ENCODE results near the gene DMD. TPM values are rescaled to one million over a fixed set of nuclear protein-coding genes. Genes with fewer than 3 reads are reported as not detected.

DMD gene
- total RNA-seq, 6 experiments from 2014 or later, result 18.7 to 43.4 (median 32.9) TPM

DNA sequence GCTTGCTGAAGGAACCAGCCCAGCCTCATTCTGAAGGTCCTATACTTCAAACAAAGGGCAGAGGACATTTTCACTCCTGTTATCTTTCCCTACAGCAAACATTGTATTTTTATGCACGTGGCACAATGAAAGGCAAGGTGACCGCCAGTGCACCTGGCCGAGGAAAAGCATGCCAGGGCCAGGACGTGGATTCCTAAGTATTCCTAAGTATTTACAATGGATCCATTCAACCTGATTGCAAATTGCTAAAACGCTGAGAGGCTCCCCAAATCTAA lies 2011.6 kb downstream of the DMD start:
- H3K27ac ChIP-seq, result no peak overlapping the region
- ATAC-seq (peak in 2 of 4 donors; percentile 30 to 35), DNase-seq (no peak)
- intact Hi-C loops (cut with DNase I), result no loop called here
- no peaks in the 10 kb centered on the region for H3K9me3 ChIP-seq
- no peak overlapping the region for H3K4me3 ChIP-seq
- 51% methylated on average over 5 of the region's 5 CpGs for WGBS (ENCODE audit: insufficient coverage, low coverage, low lambda C conversion rate, missing lambda C conversion rate)
- H3K4me1 ChIP-seq, result no peaks in the 10 kb centered on the region
- peaks cover 0 to 16% (median 4%) of the 10 kb centered on the region in 4 donors for H3K36me3 ChIP-seq
- TF ChIP-seq, protein P1, sequence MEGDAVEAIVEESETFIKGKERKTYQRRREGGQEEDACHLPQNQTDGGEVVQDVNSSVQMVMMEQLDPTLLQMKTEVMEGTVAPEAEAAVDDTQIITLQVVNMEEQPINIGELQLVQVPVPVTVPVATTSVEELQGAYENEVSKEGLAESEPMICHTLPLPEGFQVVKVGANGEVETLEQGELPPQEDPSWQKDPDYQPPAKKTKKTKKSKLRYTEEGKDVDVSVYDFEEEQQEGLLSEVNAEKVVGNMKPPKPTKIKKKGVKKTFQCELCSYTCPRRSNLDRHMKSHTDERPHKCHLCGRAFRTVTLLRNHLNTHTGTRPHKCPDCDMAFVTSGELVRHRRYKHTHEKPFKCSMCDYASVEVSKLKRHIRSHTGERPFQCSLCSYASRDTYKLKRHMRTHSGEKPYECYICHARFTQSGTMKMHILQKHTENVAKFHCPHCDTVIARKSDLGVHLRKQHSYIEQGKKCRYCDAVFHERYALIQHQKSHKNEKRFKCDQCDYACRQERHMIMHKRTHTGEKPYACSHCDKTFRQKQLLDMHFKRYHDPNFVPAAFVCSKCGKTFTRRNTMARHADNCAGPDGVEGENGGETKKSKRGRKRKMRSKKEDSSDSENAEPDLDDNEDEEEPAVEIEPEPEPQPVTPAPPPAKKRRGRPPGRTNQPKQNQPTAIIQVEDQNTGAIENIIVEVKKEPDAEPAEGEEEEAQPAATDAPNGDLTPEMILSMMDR (IDR thresholded peaks at IDR 0.05), result no peak
- TF ChIP-seq POLR2A (IDR thresholded peaks at IDR 0.05), result no peak
- H3K27me3 ChIP-seq, result no peaks in the 10 kb centered on the region

DNA sequence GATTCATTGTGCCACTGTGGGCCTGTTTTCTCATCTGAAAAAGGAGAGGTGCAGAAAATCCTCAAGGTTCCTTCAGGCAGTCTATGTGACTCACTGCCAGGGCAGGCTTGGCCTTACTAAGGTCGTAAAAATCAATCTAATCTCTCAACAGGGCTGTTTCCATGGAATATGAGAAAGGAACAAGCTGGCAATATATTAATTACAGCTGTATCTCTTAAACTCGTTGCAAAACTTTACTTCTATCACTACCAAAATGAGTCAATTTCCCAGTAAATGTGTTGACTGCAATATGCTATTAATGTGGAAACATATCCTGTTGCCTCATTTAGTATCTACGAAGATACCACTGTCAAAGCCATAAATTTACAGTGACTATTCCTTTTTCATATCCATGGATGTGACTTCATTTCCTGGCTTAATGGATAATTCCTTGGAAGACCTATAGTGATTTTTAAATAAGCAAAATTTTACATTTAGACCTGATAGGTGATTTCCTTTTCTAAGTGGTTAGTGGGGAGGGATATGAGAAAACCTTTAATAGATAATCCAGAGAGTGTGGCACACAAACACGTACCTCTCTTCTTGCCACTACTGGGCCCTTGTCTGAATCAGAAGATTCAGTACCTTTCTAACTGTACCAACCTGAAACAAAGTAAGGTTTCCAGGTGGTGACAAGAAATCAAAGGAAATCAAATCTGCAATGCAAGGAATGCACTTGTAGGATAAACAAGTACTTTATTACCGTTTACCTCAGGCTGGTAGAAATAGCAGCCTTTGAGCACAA lies 2012.1 kb downstream of the DMD start:
- H3K4me3 ChIP-seq, result no peak overlapping the region
- TF ChIP-seq, protein P1 (IDR thresholded peaks at IDR 0.05), result no peak
- no peak for TF ChIP-seq POLR2A (IDR thresholded peaks at IDR 0.05)
- H3K36me3 ChIP-seq, result peaks cover 0 to 14% (median 3%) of the 10 kb centered on the region in 4 donors
- ATAC-seq, result no peak
- 34% methylated on average over 5 of the region's 5 CpGs for WGBS (ENCODE audit: insufficient coverage, low coverage, low lambda C conversion rate, missing lambda C conversion rate)
- DNase-seq, result no peak
- H3K4me1 ChIP-seq, result no peaks in the 10 kb centered on the region
- no peak overlapping the region for H3K27ac ChIP-seq
- no peaks in the 10 kb centered on the region for H3K27me3 ChIP-seq
- no peaks in the 10 kb centered on the region for H3K9me3 ChIP-seq
- intact Hi-C loops (cut with DNase I), result no loop called here

DNA sequence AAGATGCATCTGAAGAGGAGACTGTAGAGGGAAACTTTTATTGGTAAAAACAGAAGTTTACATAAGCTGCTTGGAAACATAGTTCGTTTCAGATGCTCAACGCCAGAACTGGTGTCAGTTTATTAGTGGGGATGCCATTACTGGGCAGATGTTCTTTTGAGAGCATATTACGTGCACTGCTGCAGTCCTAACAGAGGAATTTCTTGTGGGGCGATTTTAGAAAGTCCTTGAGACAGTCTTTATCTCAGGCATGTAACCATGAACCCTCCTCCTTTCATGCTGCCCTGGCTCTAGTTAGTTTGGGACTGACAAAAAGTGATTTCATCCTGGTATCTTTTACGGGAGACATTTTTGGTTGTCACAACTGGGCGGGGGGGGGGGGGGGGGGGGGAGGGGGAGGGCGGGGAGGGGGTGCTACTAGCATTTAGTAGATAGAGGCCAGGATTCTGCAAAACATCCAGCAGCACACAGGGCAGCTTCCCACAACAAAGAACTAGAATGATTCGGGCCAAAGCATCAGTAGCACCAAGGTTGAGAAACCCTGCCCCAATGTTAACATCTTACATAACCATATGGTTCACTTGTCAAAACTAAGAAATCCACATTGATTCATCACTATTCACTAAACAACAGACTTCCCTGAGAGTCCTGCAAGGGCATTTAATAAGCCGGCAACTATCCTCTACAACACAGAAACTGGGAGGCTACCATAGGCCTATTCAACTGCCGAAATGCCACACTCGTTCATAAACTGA lies 2021.0 kb downstream of the DMD start:
- TF ChIP-seq POLR2A (IDR thresholded peaks at IDR 0.05), result no peak
- TF ChIP-seq, protein P1 (IDR thresholded peaks at IDR 0.05), result no peak
- no peaks in the 10 kb centered on the region for H3K27me3 ChIP-seq
- no peak overlapping the region for H3K4me3 ChIP-seq
- ATAC-seq, result no peak
- H3K36me3 ChIP-seq, result no peaks in the 10 kb centered on the region
- no peaks in the 10 kb centered on the region for H3K9me3 ChIP-seq
- H3K4me1 ChIP-seq, result no peaks in the 10 kb centered on the region
- WGBS (ENCODE audit: insufficient coverage, low coverage, low lambda C conversion rate, missing lambda C conversion rate), result 72% methylated on average over 9 of the region's 11 CpGs
- intact Hi-C loops (cut with DNase I), result no loop called here
- DNase-seq, result no peak
- no peak overlapping the region for H3K27ac ChIP-seq

DNA sequence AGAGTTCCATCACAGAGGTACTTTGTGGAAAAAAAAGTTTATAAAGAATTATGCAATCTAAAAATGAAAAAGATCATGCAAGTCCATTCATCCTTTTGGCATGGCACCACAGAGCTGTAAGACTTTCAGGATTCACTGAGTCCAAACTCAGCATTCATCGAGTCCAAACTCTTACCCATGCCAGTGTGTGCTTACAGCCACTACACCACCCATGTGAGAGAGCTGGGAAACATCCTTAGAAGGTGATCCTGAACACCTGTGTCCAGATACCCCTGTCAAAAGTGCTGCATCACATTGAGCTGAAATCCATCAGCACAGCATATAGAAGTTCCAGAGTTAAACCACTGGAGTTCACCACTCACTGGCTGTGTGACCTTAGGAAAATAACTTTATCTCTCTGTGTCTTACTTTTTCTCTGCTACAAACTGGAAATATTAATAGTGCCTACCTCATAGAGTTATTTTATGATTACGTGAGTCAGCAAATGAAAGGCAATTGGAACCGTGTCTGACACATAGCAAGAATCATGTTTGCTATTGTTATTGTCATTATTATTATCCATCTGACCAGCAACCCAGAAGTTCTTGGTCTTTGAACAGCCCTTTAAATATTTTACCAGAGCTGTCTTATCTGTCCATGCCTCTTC lies 2024.5 kb downstream of the DMD start:
- H3K4me1 ChIP-seq, result no peaks in the 10 kb centered on the region
- no peaks in the 10 kb centered on the region for H3K9me3 ChIP-seq
- DNase-seq, result no peak
- intact Hi-C loops (cut with DNase I), result no loop called here
- no peak overlapping the region for H3K27ac ChIP-seq
- WGBS (ENCODE audit: insufficient coverage, low coverage, low lambda C conversion rate, missing lambda C conversion rate), result 59% methylated on average over 3 of the region's 3 CpGs
- H3K4me3 ChIP-seq, result no peak overlapping the region
- ATAC-seq, result no peak
- no peaks in the 10 kb centered on the region for H3K27me3 ChIP-seq
- H3K36me3 ChIP-seq, result peaks cover 0 to 3% (median 0%) of the 10 kb centered on the region in 4 donors
- TF ChIP-seq POLR2A (IDR thresholded peaks at IDR 0.05), result no peak
- TF ChIP-seq, protein P1 (IDR thresholded peaks at IDR 0.05), result no peak
